HUES6 (cell line): ENCODE results near the gene SNRPE.
"Not testable (repeated sequence)": the region's sequence is repeated elsewhere in the genome, so short reads cannot be mapped to it uniquely, and the experiment has no call there.

Experiments used
- H3K27ac ChIP-seq: 2 replicates; pipeline ENCODE4 v1.7.0; 2013; ENCODE audit warnings: low read depth, mild to moderate bottlenecking, low read length, inconsistent platforms
- H3K27me3 ChIP-seq: 2 replicates; pipeline ENCODE4 v1.6.1; 2013; ENCODE audit warnings: low read length; ENCODE audit not compliant: control insufficient read depth, insufficient read depth
- H3K36me3 ChIP-seq: 2 replicates; pipeline ENCODE4 v1.6.1; 2013; ENCODE audit warnings: low read length; ENCODE audit not compliant: control insufficient read depth, insufficient read depth
- H3K4me1 ChIP-seq: 2 replicates; pipeline ENCODE4 v1.6.1; 2013; ENCODE audit warnings: low read length; ENCODE audit not compliant: control insufficient read depth, insufficient read depth
- H3K4me3 ChIP-seq: 2 replicates; pipeline ENCODE4 v1.5.1; 2013; ENCODE audit warnings: low read depth, low read length
- H3K9ac ChIP-seq: one replicate; pipeline ENCODE4 v1.6.1; 2013; ENCODE audit warnings: mild to moderate bottlenecking, low read length
- H3K9me3 ChIP-seq: 2 replicates; pipeline ENCODE4 v1.6.1; 2013; ENCODE audit warnings: low read depth, low read length; ENCODE audit not compliant: control insufficient read depth, insufficient read depth

Gene SNRPE

DNA sequence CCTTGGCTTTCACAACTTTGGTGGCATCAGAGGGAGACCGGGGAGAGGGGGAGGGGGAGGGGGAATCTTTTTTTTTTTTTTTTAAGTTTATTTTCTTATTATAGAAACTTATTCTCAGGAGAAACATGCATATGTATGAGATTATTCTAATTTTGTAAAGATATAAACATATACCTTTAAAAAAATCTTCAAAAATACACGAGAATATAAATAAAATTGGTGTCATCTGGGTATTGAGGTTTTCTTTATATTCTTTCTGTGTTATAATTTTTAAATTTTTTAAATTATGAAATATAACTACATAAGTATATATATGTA, 18.9 kb upstream of the SNRPE start:
- no peaks in the 10 kb centered on the region for H3K27me3 ChIP-seq
- no peak overlapping the region for H3K9ac ChIP-seq
- H3K36me3 ChIP-seq, result peaks cover 80% of the 10 kb centered on the region
- peaks cover 9% of the 10 kb centered on the region for H3K9me3 ChIP-seq
- no peaks in the 10 kb centered on the region for H3K4me1 ChIP-seq
- H3K27ac ChIP-seq, result no peak overlapping the region
- no peak overlapping the region for H3K4me3 ChIP-seq

- H3K9ac ChIP-seq, result no peak overlapping the region
- no peak overlapping the region for H3K4me3 ChIP-seq
- H3K9me3 ChIP-seq, result peaks cover 9% of the 10 kb centered on the region
- H3K27me3 ChIP-seq, result no peaks in the 10 kb centered on the region
- H3K4me1 ChIP-seq, result no peaks in the 10 kb centered on the region
- H3K27ac ChIP-seq, result no peak overlapping the region
- peaks cover 80% of the 10 kb centered on the region for H3K36me3 ChIP-seq
Measured at GRCh38 chr1:203843435-203843834, 18.0 kb upstream of the SNRPE start.

DNA sequence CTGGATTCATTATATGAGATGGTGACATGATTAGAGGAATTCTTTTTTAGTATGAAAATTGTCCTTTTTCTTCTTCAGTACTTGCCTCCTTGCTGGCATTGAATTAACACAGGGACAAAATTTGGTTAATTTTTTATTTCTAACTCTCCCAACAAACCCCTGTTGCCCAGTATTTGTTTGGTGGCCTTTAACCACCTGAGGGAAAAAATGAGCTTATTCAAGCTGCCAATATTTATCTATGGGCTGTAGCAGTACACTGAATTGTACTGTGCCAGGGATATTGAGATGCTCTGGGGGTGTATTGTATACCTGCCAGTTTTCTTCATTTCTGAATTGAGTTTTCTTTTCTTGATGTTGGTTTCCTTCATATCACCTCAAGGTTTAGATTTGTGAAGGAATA, 8.3 kb upstream of the SNRPE start:
- H3K36me3 ChIP-seq, result peaks cover 76% of the 10 kb centered on the region
- H3K4me1 ChIP-seq, H3K27me3 ChIP-seq, H3K9ac ChIP-seq, H3K27ac ChIP-seq, H3K4me3 ChIP-seq, H3K9me3 ChIP-seq: not testable (repeated sequence)

GRCh38 chr1:203858055-203858454, 3.3 kb upstream of the SNRPE start:
- Histone ChIP-seq H3K27ac (no peak overlapping the region), H3K36me3 (peaks cover 31% of the 10 kb centered on the region), H3K9ac (no peak overlapping the region), H3K4me3 (no peak overlapping the region), H3K4me1 (0 out of 2 replicates have a peak, but pooled peaks cover 6% of the 10 kb centered on the region), H3K27me3 (no peaks in the 10 kb centered on the region), H3K9me3 (no peaks in the 10 kb centered on the region)

DNA sequence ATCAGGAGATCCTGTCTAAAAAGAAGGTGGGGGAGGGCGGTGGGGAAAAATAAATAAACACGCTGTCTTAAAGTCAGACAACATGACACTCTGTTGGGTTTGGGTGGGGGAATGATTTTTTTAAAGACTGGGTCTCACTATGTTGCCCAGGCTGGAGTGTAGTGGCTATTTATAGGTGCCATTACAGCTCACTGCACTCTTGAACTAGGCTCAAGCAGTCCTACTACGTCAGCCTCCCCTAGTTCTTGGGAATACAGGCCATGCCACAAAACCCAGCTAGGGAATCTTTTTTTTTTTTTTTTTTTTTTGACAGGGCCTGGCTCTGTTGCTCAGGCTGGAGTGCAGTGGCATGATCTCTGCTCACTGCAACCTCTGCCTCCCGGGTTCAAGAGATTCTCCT, 2.4 kb upstream of the SNRPE start:
- H3K36me3 ChIP-seq, result peaks cover 33% of the 10 kb centered on the region
- no peak overlapping the region for H3K27ac ChIP-seq
- no peak overlapping the region for H3K9ac ChIP-seq
- H3K4me3 ChIP-seq, result no peak overlapping the region
- H3K4me1 ChIP-seq, result 0 out of 2 replicates have a peak, but pooled peaks cover 6% of the 10 kb centered on the region
- no peaks in the 10 kb centered on the region for H3K27me3 ChIP-seq
- H3K9me3 ChIP-seq, result no peaks in the 10 kb centered on the region

GRCh38 chr1:203860396-203861025, 888 bp upstream of the SNRPE start:
- H3K27ac ChIP-seq, result no peak overlapping the region

GRCh38 chr1:203867802-203868201, 6.4 kb downstream of the SNRPE start:
- H3K4me3 ChIP-seq, result no peak overlapping the region
- H3K4me1 ChIP-seq, result 0 out of 2 replicates have a peak, but pooled peaks cover 1% of the 10 kb centered on the region
- no peaks in the 10 kb centered on the region for H3K9me3 ChIP-seq
- no peak overlapping the region for H3K27ac ChIP-seq
- H3K9ac ChIP-seq, result no peak overlapping the region
- H3K27me3 ChIP-seq, result no peaks in the 10 kb centered on the region
- H3K36me3 ChIP-seq, result peaks cover 88% of the 10 kb centered on the region

More at GRCh38 chr1:203860396-203861025, 888 bp upstream of the SNRPE start:
- no peak overlapping the region for H3K4me3 ChIP-seq
- no peaks in the 10 kb centered on the region for H3K27me3 ChIP-seq
- no peaks in the 10 kb centered on the region for H3K9me3 ChIP-seq
- peaks cover 33% of the 10 kb centered on the region for H3K36me3 ChIP-seq
- H3K4me1 ChIP-seq, result 0 out of 2 replicates have a peak, but pooled peaks cover 6% of the 10 kb centered on the region
- peak overlapping the region; percentile 9 for H3K9ac ChIP-seq

- H3K4me1 ChIP-seq, result no peaks in the 10 kb centered on the region
- no peaks in the 10 kb centered on the region for H3K9me3 ChIP-seq
- no peak overlapping the region for H3K27ac ChIP-seq
- no peak overlapping the region for H3K9ac ChIP-seq
- no peak overlapping the region for H3K4me3 ChIP-seq
- peaks cover 82% of the 10 kb centered on the region for H3K36me3 ChIP-seq
- H3K27me3 ChIP-seq, result no peaks in the 10 kb centered on the region
Measured at GRCh38 chr1:203870245-203870644, 8.8 kb downstream of the SNRPE start.

- no peaks in the 10 kb centered on the region for H3K9me3 ChIP-seq
- H3K27ac ChIP-seq, result no peak overlapping the region
- H3K9ac ChIP-seq, result no peak overlapping the region
- no peak overlapping the region for H3K4me3 ChIP-seq
- H3K4me1 ChIP-seq, result no peaks in the 10 kb centered on the region
- no peaks in the 10 kb centered on the region for H3K27me3 ChIP-seq
- H3K36me3 ChIP-seq, result peaks cover 71% of the 10 kb centered on the region
Measured at GRCh38 chr1:203871114-203871880, 9.9 kb downstream of the SNRPE start.

DNA sequence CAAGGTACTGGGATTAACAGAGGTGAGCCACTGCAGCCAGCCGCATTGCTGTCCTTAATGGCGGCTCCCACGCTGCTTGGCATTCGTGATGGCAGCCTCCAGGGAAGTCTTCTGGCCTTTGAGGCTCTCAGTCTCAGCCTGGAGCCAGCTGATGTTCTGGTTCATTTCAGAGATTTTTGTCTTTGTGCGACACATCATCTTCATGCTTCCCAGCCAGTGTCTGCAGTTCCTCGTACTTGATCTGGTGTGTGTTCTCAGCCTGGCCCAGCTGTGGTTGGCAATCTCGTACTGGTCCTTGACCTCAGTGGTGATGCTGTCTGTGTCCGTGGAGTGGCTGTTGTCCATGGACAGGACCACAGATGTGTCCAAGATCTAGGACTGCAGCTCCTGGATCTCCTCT, 11.7 kb downstream of the SNRPE start:
- Histone ChIP-seq H3K9ac (no peak overlapping the region), H3K27ac (no peak overlapping the region), H3K4me3 (no peak overlapping the region), H3K9me3 (no peaks in the 10 kb centered on the region), H3K4me1 (no peaks in the 10 kb centered on the region), H3K27me3 (no peaks in the 10 kb centered on the region), H3K36me3 (peaks cover 55% of the 10 kb centered on the region)

DNA sequence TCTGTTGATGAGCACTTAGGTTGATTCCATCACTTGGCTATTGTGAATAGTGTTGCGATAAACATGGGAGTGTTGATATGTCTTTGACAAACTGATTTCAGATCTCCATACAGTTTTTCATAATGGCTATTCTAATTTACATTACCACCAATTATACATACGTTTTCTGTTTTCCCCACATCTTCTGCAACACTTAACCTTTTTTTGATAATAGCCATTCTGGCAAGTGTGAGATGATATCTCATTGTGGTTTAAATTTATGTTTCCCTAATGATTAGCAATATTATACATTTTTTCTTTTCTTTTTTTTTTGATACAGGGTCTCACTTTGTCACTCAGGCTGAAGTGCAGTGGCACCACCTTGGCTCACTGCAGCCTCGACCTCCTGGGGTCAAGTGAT, 17.0 kb downstream of the SNRPE start:
- Histone ChIP-seq H3K36me3 (peaks cover 10% of the 10 kb centered on the region), H3K4me3 (no peak overlapping the region), H3K27me3 (no peaks in the 10 kb centered on the region), H3K4me1 (no peaks in the 10 kb centered on the region), H3K27ac (no peak overlapping the region), H3K9ac (no peak overlapping the region), H3K9me3 (no peaks in the 10 kb centered on the region)
